Liver (tissue), 3 donors: ENCODE data around the gene LEMD1.

Source experiments
- EGR1 ChIP-seq, 2 donors: IDR thresholded peaks; 2 replicates each; pipeline ENCODE4 v1.6.1; 2016 to 2018; ENCODE audit warnings: antibody characterized with exemption in 2 of 2, low read depth in 2 of 2
- HNF4A ChIP-seq, 2 donors: conservative IDR thresholded peaks; 2 replicates each; pipeline ENCODE4 v1.6.1; 2016; ENCODE audit warnings: antibody characterized with exemption in 2 of 2, mild to moderate bottlenecking in 2 of 2
- NR2F2 ChIP-seq: IDR thresholded peaks from 2 replicates; pipeline ENCODE4 v1.6.1; 2016; ENCODE audit warnings: antibody characterized with exemption
- RXRA ChIP-seq, 2 donors: IDR thresholded peaks; 2 replicates each; pipeline ENCODE4 v1.6.1; 2017 to 2018; ENCODE audit warnings: antibody characterized with exemption in 2 of 2, mild to moderate bottlenecking in 1 of 2
- TF ChIP-seq, protein P1 (sequence below): IDR thresholded peaks from 2 replicates; pipeline ENCODE4 v1.6.1; 2016; ENCODE audit warnings: antibody characterized with exemption
- TF ChIP-seq, protein P2 (sequence below): fragments of 150-350 bp; IDR thresholded peaks from 2 replicates; pipeline ENCODE4 v1.5.1; 2017; ENCODE audit warnings: improper control_type of control experiment, low read depth, low read length; ENCODE audit not compliant: missing input control
- TF ChIP-seq, protein P3 (sequence below): IDR thresholded peaks from 2 replicates; pipeline ENCODE4 v1.6.1; 2016; ENCODE audit warnings: antibody characterized with exemption, mild to moderate bottlenecking
- TF ChIP-seq, protein P4 (sequence below): IDR thresholded peaks from 2 replicates; pipeline ENCODE4 v1.6.1; 2016; ENCODE audit warnings: antibody characterized with exemption
- donor health status: healthy.
- donor health status: healthy.

DNA sequence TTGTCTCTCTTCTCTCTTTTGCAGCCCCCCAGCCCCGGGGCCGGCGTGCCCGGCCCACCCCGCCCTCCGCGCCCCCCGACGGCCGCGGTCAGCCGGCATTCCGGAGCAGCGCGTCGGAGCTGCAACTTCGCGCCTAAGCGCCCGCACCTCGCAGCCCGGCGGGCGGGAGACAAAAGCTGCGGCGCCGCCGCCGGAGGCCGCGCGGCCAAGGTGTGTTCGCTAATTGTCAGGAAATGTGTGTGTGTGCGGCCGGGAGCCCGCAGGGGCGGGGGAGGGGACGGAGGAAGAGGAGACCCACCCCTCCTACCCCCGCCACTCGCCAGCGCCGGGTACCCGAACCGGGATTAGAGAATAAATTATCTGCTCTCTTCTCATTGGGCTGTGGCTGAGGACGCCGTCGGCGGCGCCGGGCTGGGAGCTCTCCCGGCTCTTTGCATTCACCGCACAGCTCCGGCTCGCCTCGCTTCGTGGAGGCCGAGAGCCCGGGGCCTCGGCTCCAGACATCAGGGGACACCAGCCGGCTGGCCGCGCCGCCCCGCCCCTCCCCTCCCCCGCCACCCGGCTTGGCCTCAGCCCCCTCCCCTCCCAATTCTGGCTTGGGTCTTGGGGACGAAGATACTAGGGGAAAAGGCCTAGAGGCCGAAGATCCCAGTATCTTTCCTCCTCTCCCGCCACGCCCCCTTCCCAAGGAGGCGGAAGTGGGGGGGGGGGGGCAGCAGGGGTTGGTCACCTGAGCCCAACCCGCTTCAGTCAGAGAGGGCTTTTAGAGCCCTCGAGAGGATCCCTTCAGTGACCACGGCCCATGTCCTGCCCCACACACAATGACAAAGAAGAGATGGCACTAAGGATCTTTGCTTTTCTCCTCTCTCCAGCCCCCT, 35.3 kb upstream of the LEMD1 start:
- TF ChIP-seq, protein P1, sequence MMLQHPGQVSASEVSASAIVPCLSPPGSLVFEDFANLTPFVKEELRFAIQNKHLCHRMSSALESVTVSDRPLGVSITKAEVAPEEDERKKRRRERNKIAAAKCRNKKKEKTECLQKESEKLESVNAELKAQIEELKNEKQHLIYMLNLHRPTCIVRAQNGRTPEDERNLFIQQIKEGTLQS, result no peak
- TF ChIP-seq, protein P2, sequence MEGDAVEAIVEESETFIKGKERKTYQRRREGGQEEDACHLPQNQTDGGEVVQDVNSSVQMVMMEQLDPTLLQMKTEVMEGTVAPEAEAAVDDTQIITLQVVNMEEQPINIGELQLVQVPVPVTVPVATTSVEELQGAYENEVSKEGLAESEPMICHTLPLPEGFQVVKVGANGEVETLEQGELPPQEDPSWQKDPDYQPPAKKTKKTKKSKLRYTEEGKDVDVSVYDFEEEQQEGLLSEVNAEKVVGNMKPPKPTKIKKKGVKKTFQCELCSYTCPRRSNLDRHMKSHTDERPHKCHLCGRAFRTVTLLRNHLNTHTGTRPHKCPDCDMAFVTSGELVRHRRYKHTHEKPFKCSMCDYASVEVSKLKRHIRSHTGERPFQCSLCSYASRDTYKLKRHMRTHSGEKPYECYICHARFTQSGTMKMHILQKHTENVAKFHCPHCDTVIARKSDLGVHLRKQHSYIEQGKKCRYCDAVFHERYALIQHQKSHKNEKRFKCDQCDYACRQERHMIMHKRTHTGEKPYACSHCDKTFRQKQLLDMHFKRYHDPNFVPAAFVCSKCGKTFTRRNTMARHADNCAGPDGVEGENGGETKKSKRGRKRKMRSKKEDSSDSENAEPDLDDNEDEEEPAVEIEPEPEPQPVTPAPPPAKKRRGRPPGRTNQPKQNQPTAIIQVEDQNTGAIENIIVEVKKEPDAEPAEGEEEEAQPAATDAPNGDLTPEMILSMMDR, result no peak
- TF ChIP-seq NR2F2, result no peak
- TF ChIP-seq, protein P3, sequence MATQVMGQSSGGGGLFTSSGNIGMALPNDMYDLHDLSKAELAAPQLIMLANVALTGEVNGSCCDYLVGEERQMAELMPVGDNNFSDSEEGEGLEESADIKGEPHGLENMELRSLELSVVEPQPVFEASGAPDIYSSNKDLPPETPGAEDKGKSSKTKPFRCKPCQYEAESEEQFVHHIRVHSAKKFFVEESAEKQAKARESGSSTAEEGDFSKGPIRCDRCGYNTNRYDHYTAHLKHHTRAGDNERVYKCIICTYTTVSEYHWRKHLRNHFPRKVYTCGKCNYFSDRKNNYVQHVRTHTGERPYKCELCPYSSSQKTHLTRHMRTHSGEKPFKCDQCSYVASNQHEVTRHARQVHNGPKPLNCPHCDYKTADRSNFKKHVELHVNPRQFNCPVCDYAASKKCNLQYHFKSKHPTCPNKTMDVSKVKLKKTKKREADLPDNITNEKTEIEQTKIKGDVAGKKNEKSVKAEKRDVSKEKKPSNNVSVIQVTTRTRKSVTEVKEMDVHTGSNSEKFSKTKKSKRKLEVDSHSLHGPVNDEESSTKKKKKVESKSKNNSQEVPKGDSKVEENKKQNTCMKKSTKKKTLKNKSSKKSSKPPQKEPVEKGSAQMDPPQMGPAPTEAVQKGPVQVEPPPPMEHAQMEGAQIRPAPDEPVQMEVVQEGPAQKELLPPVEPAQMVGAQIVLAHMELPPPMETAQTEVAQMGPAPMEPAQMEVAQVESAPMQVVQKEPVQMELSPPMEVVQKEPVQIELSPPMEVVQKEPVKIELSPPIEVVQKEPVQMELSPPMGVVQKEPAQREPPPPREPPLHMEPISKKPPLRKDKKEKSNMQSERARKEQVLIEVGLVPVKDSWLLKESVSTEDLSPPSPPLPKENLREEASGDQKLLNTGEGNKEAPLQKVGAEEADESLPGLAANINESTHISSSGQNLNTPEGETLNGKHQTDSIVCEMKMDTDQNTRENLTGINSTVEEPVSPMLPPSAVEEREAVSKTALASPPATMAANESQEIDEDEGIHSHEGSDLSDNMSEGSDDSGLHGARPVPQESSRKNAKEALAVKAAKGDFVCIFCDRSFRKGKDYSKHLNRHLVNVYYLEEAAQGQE, result no peak
- no peak for TF ChIP-seq HNF4A (conservative IDR thresholded peaks at IDR 0.05)
- TF ChIP-seq, protein P4, sequence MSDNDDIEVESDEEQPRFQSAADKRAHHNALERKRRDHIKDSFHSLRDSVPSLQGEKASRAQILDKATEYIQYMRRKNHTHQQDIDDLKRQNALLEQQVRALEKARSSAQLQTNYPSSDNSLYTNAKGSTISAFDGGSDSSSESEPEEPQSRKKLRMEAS, result no peak
- TF ChIP-seq RXRA (IDR thresholded peaks at IDR 0.05), result no peak
- no peak for TF ChIP-seq EGR1 (IDR thresholded peaks at IDR 0.05; ENCODE audit: low read depth in 2 of 2)
